ENCODE results near the gene CSF1. TPM values are rescaled to one million over a fixed set of nuclear protein-coding genes. Genes with fewer than 3 reads are reported as not detected.

CSF1 gene
- total and polyA plus RNA-seq, 2 of the 13 experiments (the other 11 are each of a cell fraction or from before 2014, with no cell fraction given): 4.6 to 13.3 TPM

GRCh38 chr1:109877317-109877771, 33.3 kb upstream of the CSF1 start (continued):
- TF ChIP-seq SOX6 (IDR thresholded peaks at IDR 0.05) (no peak), SOX6 (CRISPR knock-in tag; IDR thresholded peaks at IDR 0.05) (no peak; the same call in 1 of the 2 replicates), NCOA1 (CRISPR knock-in tag; IDR thresholded peaks at IDR 0.05) (no peak), PRDM10 (CRISPR knock-in tag; IDR thresholded peaks at IDR 0.05; ENCODE audit: low read depth) (no peak), CBFB (CRISPR knock-in tag; IDR thresholded peaks at IDR 0.05) (no peak), CCDC6 (CRISPR knock-in tag; IDR thresholded peaks at IDR 0.05) (no peak), ASH2L (IDR thresholded peaks at IDR 0.05; ENCODE audit: insufficient read length, low read depth, low read length) (peak; percentile 8), FOXM1 (CRISPR knock-in tag; IDR thresholded peaks at IDR 0.05) (no peak), IKZF4 (CRISPR knock-in tag; IDR thresholded peaks at IDR 0.05; ENCODE audit: borderline replicate concordance, low read depth, not compliant biosample characterization) (no peak), PREB (CRISPR knock-in tag; IDR thresholded peaks at IDR 0.05) (no peak), BCLAF1 (IDR thresholded peaks at IDR 0.05) (no peak), MTA1 (CRISPR knock-in tag; IDR thresholded peaks at IDR 0.05; ENCODE audit: borderline replicate concordance) (no peak), TFAP4 (IDR thresholded peaks at IDR 0.05; ENCODE audit: borderline replicate concordance, low read depth) (no peak), MTA3 (CRISPR knock-in tag; IDR thresholded peaks at IDR 0.05) (no peak), CHD4 (IDR thresholded peaks at IDR 0.05; ENCODE audit: borderline replicate concordance, low read length) (no peak), SMAD1 (CRISPR knock-in tag; IDR thresholded peaks at IDR 0.05; ENCODE audit: borderline replicate concordance, low read depth) (no peak)
- TF ChIP-seq, protein P1, sequence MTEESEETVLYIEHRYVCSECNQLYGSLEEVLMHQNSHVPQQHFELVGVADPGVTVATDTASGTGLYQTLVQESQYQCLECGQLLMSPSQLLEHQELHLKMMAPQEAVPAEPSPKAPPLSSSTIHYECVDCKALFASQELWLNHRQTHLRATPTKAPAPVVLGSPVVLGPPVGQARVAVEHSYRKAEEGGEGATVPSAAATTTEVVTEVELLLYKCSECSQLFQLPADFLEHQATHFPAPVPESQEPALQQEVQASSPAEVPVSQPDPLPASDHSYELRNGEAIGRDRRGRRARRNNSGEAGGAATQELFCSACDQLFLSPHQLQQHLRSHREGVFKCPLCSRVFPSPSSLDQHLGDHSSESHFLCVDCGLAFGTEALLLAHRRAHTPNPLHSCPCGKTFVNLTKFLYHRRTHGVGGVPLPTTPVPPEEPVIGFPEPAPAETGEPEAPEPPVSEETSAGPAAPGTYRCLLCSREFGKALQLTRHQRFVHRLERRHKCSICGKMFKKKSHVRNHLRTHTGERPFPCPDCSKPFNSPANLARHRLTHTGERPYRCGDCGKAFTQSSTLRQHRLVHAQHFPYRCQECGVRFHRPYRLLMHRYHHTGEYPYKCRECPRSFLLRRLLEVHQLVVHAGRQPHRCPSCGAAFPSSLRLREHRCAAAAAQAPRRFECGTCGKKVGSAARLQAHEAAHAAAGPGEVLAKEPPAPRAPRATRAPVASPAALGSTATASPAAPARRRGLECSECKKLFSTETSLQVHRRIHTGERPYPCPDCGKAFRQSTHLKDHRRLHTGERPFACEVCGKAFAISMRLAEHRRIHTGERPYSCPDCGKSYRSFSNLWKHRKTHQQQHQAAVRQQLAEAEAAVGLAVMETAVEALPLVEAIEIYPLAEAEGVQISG (CRISPR knock-in tag; IDR thresholded peaks at IDR 0.05): peak; percentile 18; the same call in 1 of the 2 replicates

Measured in HepG2 (cell line).